Central memory CD4-positive, alpha-beta T cell (primary cell): Measurements from ENCODE around the gene CDK17.
"Not testable (repeated sequence)": the region's sequence is repeated elsewhere in the genome, so short reads cannot be mapped to it uniquely, and the experiment has no call there.

Experiments
- DNase-seq: peaks from one replicate; pipeline ENCODE4 v3.0.0; 2022

The CDK17 gene

GRCh38 chr12:96350982-96351381, 49.3 kb downstream of the CDK17 start:
- DNase-seq, result no peak

DNA sequence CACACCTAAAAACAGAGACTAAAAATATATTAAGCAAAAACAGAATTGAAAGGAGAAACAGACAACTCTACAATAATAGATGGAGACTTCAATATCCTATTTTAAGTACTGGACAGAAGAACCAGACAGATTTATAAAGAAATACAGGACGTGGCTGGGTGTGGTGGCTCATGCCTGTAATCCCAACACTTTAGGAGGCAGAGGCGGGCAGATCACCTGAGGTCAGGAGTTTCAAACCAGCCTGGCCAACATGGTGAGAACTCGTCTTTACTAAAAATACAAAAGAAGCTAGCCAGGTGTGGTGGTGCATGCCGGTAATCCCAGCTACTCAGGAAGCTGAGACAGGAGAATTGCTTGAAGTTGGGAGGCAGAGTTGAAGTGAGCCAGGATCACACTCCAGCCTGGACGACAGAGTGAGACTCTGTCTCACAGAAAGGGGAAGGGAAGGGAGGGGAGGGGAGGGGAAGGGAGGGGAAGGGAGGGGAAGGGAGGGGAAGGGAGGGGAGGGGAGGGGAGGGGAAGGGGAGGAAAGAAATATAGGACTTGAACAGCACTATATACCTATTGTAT, 53.0 kb downstream of the CDK17 start:
- DNase-seq, result no peak

DNA sequence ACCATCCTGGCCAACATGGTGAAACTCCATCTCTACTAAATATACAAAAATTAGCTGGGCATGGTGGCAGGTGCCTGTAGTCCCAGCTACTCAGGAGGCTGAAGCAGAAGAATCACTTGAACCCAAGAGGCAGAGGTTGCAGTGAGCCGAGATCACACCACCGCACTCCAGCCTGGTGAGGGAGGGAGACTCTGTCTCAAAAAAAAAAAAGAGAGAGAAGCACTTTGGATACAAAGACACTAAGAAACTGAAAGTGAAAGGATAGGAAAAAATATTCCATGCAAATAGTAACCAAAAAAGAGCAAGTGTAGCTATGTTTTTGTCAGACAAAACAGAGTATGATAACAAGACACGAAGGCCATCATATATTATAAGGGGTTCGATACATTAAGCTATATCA, 53.5 kb downstream of the CDK17 start:
- DNase-seq, result not testable (repeated sequence)

- DNase-seq, result no peak
These were observed 56.0 kb downstream of the CDK17 start for GRCh38 chr12:96344124-96344695.

DNA sequence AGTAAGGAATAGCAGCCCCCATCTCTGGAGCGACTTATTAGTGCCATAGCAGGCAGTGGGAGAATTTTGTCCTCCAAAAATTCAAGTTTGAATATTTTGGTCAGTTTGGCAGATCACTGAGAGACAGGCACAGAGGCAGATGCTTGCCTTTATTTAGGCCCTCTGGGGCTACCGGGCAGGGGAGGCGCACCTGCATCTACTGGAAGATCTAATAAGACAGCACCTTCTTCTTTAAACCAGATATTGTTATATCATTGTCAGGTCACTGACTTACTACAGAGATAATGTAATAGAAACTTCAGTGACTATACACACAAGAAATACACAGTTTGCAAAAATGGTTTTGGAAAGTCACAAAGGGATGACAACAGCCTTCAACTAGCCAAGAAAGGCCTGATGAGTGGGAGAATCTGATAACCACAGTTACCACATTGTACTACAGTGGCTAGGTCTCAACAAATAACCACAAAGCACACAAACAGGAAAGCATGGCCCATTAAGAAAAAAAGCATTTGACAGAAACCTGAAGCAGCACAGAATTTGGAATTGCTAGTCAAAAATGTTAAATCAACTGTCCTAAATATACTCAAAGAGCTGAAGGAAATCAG, 56.8 kb downstream of the CDK17 start:
- peak; percentile 27 for DNase-seq

DNA sequence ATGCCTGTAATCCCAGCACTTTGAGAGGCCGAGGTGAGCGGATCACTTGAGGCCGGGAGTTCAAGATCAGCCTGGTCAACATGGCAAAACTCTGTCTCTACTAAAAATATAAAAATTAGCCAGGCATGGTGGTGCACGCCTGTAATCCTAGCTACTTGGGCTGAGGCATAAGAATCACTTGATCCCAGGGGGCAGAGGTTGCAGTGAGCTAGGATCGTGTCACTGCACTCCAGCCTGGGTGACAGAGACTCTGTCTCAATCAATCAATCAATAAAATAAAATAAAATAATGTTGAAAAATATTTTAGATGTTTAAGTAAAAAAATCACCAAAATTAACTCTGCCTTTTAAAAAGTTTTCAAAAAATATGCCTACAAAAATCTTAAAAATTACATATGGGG, 60.6 kb downstream of the CDK17 start:
- DNase-seq, result not testable (repeated sequence)

- DNase-seq, result no peak
These were observed 61.3 kb downstream of the CDK17 start for GRCh38 chr12:96338852-96339471.

- no peak for DNase-seq
These were observed 62.3 kb downstream of the CDK17 start for GRCh38 chr12:96337953-96338352.

DNA sequence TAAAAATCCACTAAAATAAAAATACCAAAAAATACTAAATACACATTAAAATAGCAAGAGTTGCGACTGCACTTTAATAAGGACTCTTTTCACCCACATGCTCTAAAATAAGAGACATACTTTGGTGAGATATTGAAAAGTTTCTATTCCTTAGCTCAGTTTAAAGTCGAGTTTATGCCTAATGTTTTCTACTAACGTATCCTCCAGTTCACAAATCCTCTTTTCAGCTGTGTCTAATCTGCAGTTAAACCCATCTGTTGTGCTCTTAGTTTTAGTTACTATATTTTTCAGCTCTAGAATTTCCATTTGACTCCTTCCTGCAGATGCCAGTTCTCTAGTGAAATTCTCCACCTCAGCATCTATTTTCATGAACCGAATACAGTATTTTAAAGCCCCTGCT, 63.8 kb downstream of the CDK17 start:
- DNase-seq, result no peak

DNA sequence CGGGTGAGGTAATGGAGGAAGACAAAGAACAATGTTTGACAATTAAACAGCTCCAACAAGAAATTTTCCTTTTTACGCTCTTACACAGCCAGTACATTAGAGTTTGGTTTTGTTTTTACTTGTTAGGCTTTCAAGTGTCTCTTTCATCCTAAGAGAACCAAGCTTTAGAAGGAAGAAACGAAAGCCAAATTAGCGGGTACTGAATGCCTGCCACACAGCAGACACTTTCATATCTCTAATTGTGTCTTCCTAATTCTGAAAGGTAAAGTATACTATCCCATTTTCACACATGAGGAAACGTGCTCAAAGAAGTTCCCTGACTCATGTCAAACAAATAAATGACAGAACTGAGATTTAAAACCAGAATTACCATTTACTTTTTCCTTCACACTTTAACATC, 65.0 kb downstream of the CDK17 start:
- DNase-seq, result no peak

DNA sequence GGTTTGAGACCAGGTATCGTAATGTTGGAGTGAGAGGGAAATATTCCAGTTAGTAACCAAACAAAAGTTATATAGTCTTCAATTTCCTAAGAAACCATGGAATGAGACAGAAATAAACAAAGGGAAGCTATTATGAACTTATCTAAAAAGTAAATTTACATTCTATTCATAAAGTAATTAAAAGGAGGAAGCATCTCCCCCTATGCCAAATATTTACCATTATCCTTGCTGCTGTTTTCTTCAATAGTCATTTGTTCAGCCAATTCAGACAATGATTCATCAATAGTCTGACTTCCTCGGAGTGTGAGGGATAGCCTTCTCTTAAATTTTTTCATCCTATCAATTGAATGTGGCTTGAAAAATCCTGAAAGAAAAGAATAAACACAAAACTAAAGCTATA, 65.7 kb downstream of the CDK17 start:
- no peak for DNase-seq

- DNase-seq, result no peak
These were observed 70.7 kb downstream of the CDK17 start for GRCh38 chr12:96329545-96329944.

DNA sequence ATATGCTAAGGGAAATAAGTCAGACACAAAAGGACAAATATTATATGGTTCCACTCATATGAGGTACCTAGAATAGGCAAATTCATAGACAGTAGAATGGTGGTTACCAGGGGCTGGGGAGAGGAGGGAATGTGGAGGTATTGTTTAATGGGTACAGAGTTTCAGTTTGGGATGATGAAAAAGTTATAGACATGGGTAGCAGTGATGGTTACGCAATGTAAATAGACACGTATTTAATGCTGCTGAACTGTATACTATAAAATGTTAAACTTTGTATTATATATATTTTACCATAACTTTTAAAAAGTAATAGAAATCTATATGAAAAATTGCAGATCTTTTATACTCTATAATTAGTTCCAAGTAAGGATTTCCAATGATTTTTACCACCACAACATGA, 71.2 kb downstream of the CDK17 start:
- DNase-seq, result no peak

DNA sequence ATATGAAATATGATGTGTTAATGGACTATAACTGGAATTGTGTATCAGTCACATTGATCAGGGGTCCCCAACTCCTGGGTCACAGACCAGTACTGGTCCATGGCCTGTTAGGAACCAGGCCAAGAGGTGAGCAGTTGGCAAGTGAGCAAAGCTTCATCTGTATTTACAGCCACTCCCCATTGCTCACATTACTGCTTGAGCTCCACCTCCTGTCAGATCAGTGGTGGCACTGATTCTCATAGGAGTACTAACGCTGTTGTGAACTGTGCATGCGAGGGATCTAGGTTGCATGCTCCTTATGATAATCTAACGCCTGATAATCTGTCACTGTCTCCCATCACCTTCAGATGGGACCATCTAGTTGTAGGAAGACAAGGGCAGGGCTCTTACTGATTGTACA, 72.3 kb downstream of the CDK17 start:
- no peak for DNase-seq

DNA sequence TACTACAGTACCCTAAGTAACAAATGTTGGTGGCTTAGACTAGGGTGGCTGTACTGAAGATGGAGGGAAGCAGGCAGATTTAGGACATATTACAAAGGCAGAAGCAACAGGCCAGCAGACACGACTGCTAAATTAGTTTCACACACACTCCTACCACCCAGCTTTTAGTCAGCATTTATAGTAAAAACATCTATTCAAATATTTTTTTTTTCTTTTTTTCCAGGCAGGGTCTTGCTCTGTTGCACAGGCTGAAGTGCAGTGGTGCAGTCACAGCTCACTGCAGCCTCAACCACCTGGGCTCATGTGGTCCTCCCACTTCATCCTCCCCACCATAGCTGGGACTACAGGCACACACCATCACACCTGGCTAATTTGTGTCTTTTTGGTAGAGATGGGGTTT, 72.9 kb downstream of the CDK17 start:
- no peak for DNase-seq

DNA sequence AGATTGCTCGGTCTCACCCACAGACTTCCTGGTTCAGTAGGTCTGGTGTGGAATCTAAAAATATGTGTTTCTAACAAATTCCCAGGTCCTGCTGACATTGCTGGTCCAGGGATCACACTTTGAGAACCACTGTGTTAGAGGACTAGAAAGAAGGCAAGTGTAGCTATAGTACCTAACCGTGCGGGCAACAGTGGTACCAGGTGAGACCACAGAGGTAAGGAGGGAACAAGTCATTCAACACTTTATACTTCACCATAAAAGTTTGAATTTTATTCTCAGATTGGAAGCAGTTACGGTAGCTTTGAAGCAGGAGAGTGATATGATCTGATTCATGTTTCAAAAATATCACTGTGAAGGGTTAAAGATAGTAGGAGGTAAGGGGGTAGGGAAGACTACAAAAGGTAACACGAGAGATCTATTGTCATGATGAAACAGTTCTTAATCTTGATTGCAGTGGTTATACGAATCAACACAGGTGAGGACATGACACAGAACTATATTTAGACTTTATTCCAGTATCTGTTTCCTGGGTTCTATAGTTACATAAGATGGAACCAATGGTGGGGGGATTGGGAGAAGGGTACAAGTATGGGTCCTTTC, 73.5 kb downstream of the CDK17 start:
- DNase-seq, result no peak

DNA sequence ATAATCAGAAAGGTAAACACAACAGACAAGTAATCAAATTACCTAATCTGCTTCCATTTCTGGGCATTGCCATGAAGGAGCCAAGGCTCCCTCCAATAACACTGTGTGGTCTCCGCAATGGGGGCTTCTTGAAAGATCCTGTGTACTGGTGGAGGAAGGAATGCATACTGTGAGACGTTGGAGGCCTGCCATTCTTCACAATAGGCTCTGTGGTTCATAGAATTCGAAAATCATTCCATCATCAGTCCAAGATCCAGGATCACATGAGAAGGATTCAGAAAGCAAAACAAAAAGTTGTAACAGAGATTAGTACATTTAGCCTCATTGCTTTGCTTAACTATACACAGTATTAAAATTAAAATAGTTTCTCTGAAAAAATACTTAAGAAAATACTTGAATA, 76.3 kb downstream of the CDK17 start:
- no peak for DNase-seq

GRCh38 chr12:96322720-96323119, 77.5 kb downstream of the CDK17 start:
- no peak for DNase-seq

DNA sequence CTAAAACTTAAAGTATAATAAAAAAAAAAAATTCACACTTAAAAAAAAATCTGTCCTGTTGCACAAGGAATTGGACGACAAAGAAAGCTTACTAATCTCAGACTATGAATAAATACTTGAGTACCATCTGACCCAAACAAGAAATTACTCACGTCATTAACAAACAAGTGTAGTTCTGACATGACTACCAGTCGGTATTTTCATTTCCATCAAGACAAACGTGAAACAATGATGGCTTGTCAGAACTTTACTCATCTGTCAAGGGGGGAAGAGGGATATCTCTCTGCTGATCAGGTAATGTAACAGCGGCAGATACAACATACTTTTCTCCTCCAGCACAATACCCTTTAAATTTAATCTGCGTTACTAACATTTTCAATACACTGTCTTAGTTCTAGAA, 78.3 kb downstream of the CDK17 start:
- no peak for DNase-seq

- not testable (repeated sequence) for DNase-seq
These were observed 82.4 kb downstream of the CDK17 start for GRCh38 chr12:96317801-96318200.

- DNase-seq, result peak; percentile 61
These were observed 84.3 kb downstream of the CDK17 start for GRCh38 chr12:96315741-96316481.

- DNase-seq, result no peak
These were observed 85.5 kb downstream of the CDK17 start for GRCh38 chr12:96314723-96315122.

DNA sequence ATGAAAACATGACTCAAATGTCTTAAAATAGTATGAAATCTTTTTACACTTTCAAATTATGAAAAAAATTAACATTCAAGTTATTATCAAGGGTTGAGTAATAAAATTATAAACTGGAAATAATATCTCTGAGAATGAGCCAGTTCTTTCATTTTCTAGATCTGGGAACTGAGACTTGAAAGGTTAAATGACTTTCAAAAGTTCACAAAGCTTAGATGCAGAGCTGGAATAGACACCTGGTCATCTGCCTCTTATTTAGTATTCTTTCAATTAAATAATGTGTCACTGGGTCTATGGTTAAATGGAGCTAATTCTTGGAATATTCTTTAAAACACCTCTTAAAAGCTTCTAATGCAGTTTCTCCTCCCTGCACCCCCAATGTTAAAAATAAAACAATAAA, 86.6 kb downstream of the CDK17 start:
- no peak for DNase-seq
